ENCODE data around the gene NGEF.

DNA sequence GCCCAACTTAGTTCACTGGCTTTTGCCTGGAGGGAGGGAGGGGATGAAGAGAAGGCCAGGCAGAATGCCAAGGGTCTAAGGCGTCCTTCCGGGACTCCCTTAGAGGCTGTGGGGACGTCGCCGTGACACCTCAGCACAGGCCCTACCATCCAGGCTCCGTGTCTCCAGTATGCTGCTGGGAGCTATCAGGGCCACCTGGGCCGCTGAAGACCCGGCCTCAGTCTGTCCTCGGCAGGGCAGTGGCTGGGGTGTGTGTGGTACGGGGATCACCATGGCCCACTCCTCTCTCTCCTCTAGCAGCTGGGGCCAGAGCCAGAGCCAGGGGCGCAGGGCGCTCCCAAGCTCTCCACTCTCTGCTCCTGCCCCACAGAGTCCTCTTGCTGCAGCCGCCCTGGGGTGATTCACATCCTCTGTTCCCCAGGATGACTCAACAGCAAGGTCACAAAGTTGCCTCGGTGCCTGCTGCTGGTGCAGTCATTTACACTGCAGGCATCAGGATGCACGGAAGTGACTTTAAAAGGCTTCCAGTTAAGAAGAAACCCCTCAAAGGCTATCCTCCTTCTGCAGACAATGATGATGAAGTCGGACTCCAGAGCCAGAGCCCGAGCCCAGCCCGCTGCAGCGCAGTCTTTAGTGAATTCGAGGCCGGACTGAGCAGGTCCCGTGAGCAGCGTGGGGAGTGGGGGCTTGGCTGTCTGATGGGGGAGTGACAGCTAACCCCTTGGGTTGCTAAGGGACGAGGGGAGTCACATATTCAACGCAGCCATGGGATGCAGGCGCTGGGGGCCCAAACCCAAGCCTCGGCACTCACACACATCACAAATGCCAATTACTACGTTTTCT lies 111.1 kb downstream of the NGEF start:
- TF ChIP-seq CEBPB (IDR thresholded peaks at IDR 0.05): no peak
- TF ChIP-seq, protein P1, sequence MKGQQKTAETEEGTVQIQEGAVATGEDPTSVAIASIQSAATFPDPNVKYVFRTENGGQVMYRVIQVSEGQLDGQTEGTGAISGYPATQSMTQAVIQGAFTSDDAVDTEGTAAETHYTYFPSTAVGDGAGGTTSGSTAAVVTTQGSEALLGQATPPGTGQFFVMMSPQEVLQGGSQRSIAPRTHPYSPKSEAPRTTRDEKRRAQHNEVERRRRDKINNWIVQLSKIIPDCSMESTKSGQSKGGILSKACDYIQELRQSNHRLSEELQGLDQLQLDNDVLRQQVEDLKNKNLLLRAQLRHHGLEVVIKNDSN (IDR thresholded peaks at IDR 0.05): no peak
- no peak for TF ChIP-seq TCF12 (IDR thresholded peaks at IDR 0.05; ENCODE audit: low read depth)
- TF ChIP-seq TAF1 (IDR thresholded peaks at IDR 0.05; ENCODE audit: low read depth): no peak
- no peak for TF ChIP-seq EP300 (IDR thresholded peaks at IDR 0.05; ENCODE audit: borderline replicate concordance)
- TF ChIP-seq, protein P2, sequence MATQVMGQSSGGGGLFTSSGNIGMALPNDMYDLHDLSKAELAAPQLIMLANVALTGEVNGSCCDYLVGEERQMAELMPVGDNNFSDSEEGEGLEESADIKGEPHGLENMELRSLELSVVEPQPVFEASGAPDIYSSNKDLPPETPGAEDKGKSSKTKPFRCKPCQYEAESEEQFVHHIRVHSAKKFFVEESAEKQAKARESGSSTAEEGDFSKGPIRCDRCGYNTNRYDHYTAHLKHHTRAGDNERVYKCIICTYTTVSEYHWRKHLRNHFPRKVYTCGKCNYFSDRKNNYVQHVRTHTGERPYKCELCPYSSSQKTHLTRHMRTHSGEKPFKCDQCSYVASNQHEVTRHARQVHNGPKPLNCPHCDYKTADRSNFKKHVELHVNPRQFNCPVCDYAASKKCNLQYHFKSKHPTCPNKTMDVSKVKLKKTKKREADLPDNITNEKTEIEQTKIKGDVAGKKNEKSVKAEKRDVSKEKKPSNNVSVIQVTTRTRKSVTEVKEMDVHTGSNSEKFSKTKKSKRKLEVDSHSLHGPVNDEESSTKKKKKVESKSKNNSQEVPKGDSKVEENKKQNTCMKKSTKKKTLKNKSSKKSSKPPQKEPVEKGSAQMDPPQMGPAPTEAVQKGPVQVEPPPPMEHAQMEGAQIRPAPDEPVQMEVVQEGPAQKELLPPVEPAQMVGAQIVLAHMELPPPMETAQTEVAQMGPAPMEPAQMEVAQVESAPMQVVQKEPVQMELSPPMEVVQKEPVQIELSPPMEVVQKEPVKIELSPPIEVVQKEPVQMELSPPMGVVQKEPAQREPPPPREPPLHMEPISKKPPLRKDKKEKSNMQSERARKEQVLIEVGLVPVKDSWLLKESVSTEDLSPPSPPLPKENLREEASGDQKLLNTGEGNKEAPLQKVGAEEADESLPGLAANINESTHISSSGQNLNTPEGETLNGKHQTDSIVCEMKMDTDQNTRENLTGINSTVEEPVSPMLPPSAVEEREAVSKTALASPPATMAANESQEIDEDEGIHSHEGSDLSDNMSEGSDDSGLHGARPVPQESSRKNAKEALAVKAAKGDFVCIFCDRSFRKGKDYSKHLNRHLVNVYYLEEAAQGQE (IDR thresholded peaks at IDR 0.05; ENCODE audit: low read depth): no peak
- no peak for TF ChIP-seq CREB1 (IDR thresholded peaks at IDR 0.05; ENCODE audit: low read depth)
- TF ChIP-seq RAD21 (IDR thresholded peaks at IDR 0.05; ENCODE audit: low read depth): no peak
